ENCODE results near the gene OBSCN.
A peak's percentile ranks its signal among the peaks of the same experiment; 100 is the strongest.
"Not testable (repeated sequence)": the region's sequence is repeated elsewhere in the genome, so short reads cannot be mapped to it uniquely, and the experiment has no call there.

Gene OBSCN

GRCh38 chr1:228249513-228250305 is 41.9 kb downstream of the OBSCN start:
- TF ChIP-seq CTCF (IDR thresholded peaks at IDR 0.05; ENCODE audit: insufficient read depth, low read depth, low read length, missing control alignments): no peak
- no peak for DNase-seq (ENCODE audit: low read depth)
- H3K4me3 ChIP-seq (ENCODE audit: low read length): no peak overlapping the region

- DNase-seq (ENCODE audit: low read depth); H3K4me3 ChIP-seq (ENCODE audit: low read length): not testable (repeated sequence)
Measured at GRCh38 chr1:228252476-228252875, 44.6 kb downstream of the OBSCN start.

DNA sequence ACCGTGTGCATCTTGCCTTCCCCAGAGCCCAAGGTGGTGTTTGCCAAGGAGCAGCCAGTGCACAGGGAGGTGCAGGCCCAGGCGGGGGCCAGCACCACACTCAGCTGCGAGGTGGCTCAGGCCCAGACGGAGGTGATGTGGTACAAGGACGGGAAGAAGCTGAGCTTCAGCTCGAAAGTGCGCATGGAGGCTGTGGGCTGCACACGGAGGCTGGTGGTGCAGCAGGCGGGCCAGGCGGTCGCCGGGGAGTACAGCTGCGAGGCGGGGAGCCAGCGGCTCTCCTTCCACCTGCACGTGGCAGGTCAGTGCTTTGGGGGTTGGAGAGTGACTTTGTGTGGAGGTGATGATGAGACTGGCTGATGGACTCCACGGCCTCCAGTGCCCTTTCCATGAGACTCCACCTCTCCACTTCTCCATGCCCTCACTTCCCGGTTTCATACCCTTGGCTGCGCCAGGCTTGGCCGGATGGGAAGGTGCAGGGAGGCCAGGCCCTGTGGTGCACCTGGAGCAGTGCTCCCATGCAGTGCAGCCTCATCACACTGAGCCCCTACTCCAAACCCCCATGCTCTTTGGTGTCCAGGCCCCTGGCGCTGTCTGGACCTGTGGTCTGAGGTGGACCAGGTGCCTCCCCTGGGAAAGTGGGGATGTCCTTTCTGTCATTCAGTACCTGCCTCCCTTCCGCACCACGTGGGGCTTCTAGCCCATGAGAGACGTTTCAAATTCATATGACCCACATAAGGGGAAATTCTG is 49.0 kb downstream of the OBSCN start:
- TF ChIP-seq CTCF (IDR thresholded peaks at IDR 0.05; ENCODE audit: insufficient read depth, low read depth, low read length, missing control alignments): no peak
- DNase-seq (ENCODE audit: low read depth): no peak
- no peak overlapping the region for H3K4me3 ChIP-seq (ENCODE audit: low read length)

GRCh38 chr1:228258486-228258885 is 50.6 kb downstream of the OBSCN start:
- no peak for TF ChIP-seq CTCF (IDR thresholded peaks at IDR 0.05; ENCODE audit: insufficient read depth, low read depth, low read length, missing control alignments)
- H3K4me3 ChIP-seq (ENCODE audit: low read length): no peak overlapping the region
- no peak for DNase-seq (ENCODE audit: low read depth)

DNA sequence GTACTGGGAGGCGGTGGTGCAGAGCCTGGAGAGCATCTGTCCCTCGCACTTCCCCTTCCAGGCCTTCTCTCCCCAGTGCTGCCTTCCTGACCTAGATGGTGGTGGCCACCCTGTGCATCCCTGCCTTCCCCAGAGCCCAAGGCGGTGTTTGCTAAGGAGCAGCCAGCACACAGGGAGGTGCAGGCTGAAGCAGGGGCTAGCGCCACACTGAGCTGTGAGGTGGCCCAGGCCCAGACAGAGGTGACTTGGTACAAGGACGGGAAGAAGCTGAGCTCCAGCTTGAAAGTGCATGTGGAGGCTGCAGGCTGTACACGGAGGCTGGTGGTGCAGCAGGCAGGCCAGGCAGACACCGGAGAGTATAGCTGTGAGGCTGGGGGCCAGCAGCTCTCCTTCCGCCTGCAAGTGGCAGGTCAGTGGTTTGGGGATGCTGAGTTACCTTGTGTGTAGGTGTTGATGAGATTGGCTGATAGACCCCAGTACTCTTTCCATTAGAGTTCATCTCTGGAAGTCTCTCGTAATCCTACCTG is 51.6 kb downstream of the OBSCN start:
- DNase-seq (ENCODE audit: low read depth): no peak
- H3K4me3 ChIP-seq (ENCODE audit: low read length): no peak overlapping the region
- no peak for TF ChIP-seq CTCF (IDR thresholded peaks at IDR 0.05; ENCODE audit: insufficient read depth, low read depth, low read length, missing control alignments)

GRCh38 chr1:228259951-228260350 is 52.1 kb downstream of the OBSCN start:
- peak; percentile 9 for DNase-seq (ENCODE audit: low read depth)
- no peak for TF ChIP-seq CTCF (IDR thresholded peaks at IDR 0.05; ENCODE audit: insufficient read depth, low read depth, low read length, missing control alignments)
- H3K4me3 ChIP-seq (ENCODE audit: low read length): no peak overlapping the region

GRCh38 chr1:228261706-228262105 is 53.9 kb downstream of the OBSCN start:
- no peak for DNase-seq (ENCODE audit: low read depth)

More at GRCh38 chr1:228261706-228262105, 53.9 kb downstream of the OBSCN start:
- no peak for TF ChIP-seq CTCF (IDR thresholded peaks at IDR 0.05; ENCODE audit: insufficient read depth, low read depth, low read length, missing control alignments)
- H3K4me3 ChIP-seq (ENCODE audit: low read length): no peak overlapping the region
